Measurements from ENCODE around the gene CST1. TPM values are rescaled to one million over a fixed set of nuclear protein-coding genes. Genes with fewer than 3 reads are reported as not detected.

Gene CST1
- total RNA-seq, 1 experiment from 2014 or later = 1.7 TPM

GRCh38 chr20:23697947-23698346 is 52.8 kb downstream of the CST1 start:
- H3K36me3 Mint-ChIP-seq (ENCODE audit: insufficient read depth in 1 of 3, low read depth in 3 of 3) = no peaks in the 10 kb centered on the region

More at GRCh38 chr20:23697947-23698346, 52.8 kb downstream of the CST1 start:
- H3K9ac ChIP-seq (ENCODE audit: extremely low read depth, insufficient read length, low read length) = no peak overlapping the region
- H3K23me2 ChIP-seq (ENCODE audit: insufficient read length, low read depth, low read length, poor library complexity, severe bottlenecking) = no peaks in the 10 kb centered on the region
- H3K4me2 ChIP-seq (ENCODE audit: insufficient read depth, insufficient read length, low read length) = no peak overlapping the region
- no peak overlapping the region for H3K4ac ChIP-seq (ENCODE audit: low read depth, low read length)
- H3K4me1 ChIP-seq (ENCODE audit: insufficient read depth, low read length) = no peaks in the 10 kb centered on the region; the same call in 1 of the 2 replicates
- H3K14ac ChIP-seq (ENCODE audit: insufficient read depth, low read length) = no peak overlapping the region
- H4K20me1 ChIP-seq (ENCODE audit: control insufficient read depth, insufficient read depth, insufficient read length) = no peaks in the 10 kb centered on the region
- H3K27ac ChIP-seq (ENCODE audit: insufficient read length, low read depth, low read length) = no peak overlapping the region
- no peak overlapping the region for H2BK15ac ChIP-seq (ENCODE audit: low read depth, low read length)
- Mint-ChIP-seq H3K4me1 (peaks cover 32 to 47% of the 10 kb centered on the region in 2 experiments), H3K9me3 (no peaks in the 10 kb centered on the region; a peak in 2 of 5 replicates), H3K27ac (no peak overlapping the region), H3K27me3 (ENCODE audit: low read depth) (peaks cover under 1% of the 10 kb centered on the region), H3K4me3 (no peak overlapping the region)
- H3K79me1 ChIP-seq (ENCODE audit: insufficient read depth, low read depth, low read length, poor library complexity, severe bottlenecking) = no peaks in the 10 kb centered on the region
- no peak overlapping the region for H2AK5ac ChIP-seq (ENCODE audit: insufficient read length, low read length)
- H2BK120ac ChIP-seq (ENCODE audit: low read depth, low read length, poor library complexity, severe bottlenecking) = no peak overlapping the region
- no peak overlapping the region for H2BK5ac ChIP-seq (ENCODE audit: insufficient read length, low read length)
- no peak overlapping the region for H3T11ph ChIP-seq (ENCODE audit: low read length)
- H3K9me3 ChIP-seq (ENCODE audit: control insufficient read depth, low read depth, low read length) = no peaks in the 10 kb centered on the region
- no peak for TF ChIP-seq CTCF (conservative IDR thresholded peaks at IDR 0.05)
- H4K5ac ChIP-seq (ENCODE audit: insufficient read length, low read depth, low read length) = no peak overlapping the region
- DNase-seq = no peak
- no peak overlapping the region for H3K56ac ChIP-seq (ENCODE audit: insufficient read length, low read depth, low read length)
- no peak overlapping the region for H2AFZ ChIP-seq (ENCODE audit: low read length)
- no peak overlapping the region for H4K8ac ChIP-seq (replicated peaks; ENCODE audit: insufficient read length, low read depth, low read length)
- no peak overlapping the region for H2BK12ac ChIP-seq (ENCODE audit: insufficient read length, low read depth, low read length)
- no peak overlapping the region for H3K18ac ChIP-seq (ENCODE audit: insufficient read length, low read depth, low read length)
- no CpG with 5 or more reads among the region's 1 CpG for WGBS (ENCODE audit: extremely low coverage, insufficient read length, low lambda C conversion rate)
- H3K79me2 ChIP-seq (ENCODE audit: insufficient read depth, low read length) = no peaks in the 10 kb centered on the region
- no peak overlapping the region for H4K91ac ChIP-seq (ENCODE audit: insufficient read length, low read depth, low read length)
- H3K23ac ChIP-seq (ENCODE audit: insufficient read length, low read depth, low read length) = no peak overlapping the region
- H3K27me3 ChIP-seq (ENCODE audit: insufficient read depth, low read length) = no peaks in the 10 kb centered on the region
- no peak overlapping the region for H2BK20ac ChIP-seq (ENCODE audit: low read depth, low read length, poor library complexity, severe bottlenecking)

Other genes with a start within 250 kb of the CST1 start
- gene CST9L, start 182.5 kb downstream of the CST1 start, total RNA-seq (2021) = not detected in 2 replicates
- not detected in 2 replicates for gene CST9, start 145.0 kb downstream of the CST1 start, total RNA-seq (2021)
- gene CST3, start 113.0 kb downstream of the CST1 start, total RNA-seq (2021) = 77.2 and 81.9 TPM in 2 replicates
- not detected in 2 replicates for gene CST4, start 61.9 kb downstream of the CST1 start, total RNA-seq (2021)
- gene CST2, start 75.8 kb upstream of the CST1 start, total RNA-seq (2021) = not detected in 2 replicates
- not detected in 2 replicates for gene CST5, start 128.8 kb upstream of the CST1 start, total RNA-seq (2021)
- gene GGTLC1, start 237.8 kb upstream of the CST1 start, total RNA-seq (2021) = not detected in 2 replicates